ENCODE results near the gene HBM.

GRCh38 chr16:180101-180675 is 14.4 kb downstream of the HBM start, which contains the start of gene HBQ1:
- TF ChIP-seq CTCF (IDR thresholded peaks at IDR 0.05) (peak in 1 of 2 donors; percentile 22), POLR2A (IDR thresholded peaks at IDR 0.05) (no peak), EP300 (IDR thresholded peaks at IDR 0.05) (no peak)
